Occipital lobe (tissue), 2 donors: Measurements from ENCODE around the gene TLR1. TPM values are rescaled to one million over a fixed set of nuclear protein-coding genes. Genes with fewer than 3 reads are reported as not detected.
"Not testable (repeated sequence)": the region's sequence is repeated elsewhere in the genome, so short reads cannot be mapped to it uniquely, and the experiment has no call there.

ENCODE experiments used
- DNase-seq: peaks from one replicate; lab custom pipeline; 2025; lab: John Stamatoyannopoulos, UW
- total RNA-seq: library from RNA; depleted of rRNA; stranded (reverse); fragments of >200 nt; gene quantifications from one replicate; pipeline ENCODE4 v1.2.3, GENCODE V29; 2014

Gene TLR1
- total RNA-seq, 1 donor from 2014 or later = 10.5 TPM

DNA sequence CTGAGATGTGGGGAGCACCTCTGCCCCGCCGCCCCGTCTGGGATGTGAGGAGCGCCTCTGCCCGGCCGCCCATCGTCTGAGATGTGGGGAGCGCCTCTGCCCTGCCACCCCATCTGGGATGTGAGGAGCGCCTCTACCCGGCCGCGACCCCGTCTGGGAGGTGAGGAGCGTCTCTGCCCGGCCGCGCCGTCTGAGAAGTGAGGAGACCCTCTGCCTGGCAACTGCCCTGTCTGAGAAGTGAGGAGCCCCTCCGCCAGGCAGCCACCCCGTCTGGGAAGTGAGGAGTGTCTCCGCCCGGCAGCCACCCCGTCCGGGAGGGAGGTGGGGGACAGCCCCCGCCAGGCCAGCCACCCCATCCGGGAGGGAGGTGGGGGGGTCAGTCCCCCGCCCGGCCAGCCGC lies 2.9 kb upstream of the TLR1 start:
- DNase-seq = not testable (repeated sequence)

DNA sequence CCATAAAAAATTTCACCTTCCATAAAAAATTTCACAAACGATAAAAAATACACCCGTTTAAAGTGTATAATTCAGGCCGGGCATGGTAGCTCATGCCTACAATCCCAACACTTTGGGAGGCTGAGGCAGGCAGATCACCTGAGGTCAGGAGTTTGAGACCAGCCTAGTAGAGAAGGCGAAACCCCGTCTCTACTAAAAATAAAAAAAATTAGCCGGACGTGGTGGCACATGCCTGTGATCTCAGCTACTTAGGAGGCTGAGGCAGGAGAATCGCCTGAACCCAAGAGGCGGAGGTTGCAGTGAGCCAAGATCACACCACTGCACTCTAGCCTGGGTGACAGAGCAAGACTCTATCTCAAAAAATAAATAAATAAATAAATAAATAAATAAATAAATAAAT lies 1.7 kb upstream of the TLR1 start:
- not testable (repeated sequence) for DNase-seq

DNA sequence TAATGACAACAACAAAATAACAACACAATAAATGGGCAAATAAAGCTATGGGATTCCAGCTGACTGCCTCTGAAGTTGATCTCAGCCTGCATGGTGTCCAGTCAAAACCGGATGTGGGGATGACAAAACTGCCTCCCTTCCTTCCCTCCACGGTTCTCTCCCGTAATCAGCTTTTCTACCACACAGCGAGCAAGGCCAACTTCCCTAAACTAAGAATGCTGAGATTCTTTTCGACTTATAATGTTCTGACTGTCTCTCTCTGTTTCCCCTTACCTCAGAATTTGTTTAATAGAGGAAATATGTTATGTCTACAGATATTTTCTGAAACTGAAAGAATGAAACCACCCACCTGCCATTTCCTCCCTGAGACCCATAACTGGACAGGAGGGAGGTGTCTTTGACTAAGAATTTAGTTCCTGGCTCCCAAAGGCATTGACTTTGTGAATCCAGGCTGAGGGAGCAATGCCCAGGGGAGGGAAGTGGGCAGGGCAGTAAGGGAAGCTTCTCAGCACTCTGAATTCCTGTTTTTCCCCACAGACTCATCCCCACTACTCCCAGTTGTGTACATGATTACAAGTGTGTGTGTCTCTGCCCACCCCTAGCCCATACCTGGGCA lies 1.0 kb upstream of the TLR1 start:
- DNase-seq = no peak

DNA sequence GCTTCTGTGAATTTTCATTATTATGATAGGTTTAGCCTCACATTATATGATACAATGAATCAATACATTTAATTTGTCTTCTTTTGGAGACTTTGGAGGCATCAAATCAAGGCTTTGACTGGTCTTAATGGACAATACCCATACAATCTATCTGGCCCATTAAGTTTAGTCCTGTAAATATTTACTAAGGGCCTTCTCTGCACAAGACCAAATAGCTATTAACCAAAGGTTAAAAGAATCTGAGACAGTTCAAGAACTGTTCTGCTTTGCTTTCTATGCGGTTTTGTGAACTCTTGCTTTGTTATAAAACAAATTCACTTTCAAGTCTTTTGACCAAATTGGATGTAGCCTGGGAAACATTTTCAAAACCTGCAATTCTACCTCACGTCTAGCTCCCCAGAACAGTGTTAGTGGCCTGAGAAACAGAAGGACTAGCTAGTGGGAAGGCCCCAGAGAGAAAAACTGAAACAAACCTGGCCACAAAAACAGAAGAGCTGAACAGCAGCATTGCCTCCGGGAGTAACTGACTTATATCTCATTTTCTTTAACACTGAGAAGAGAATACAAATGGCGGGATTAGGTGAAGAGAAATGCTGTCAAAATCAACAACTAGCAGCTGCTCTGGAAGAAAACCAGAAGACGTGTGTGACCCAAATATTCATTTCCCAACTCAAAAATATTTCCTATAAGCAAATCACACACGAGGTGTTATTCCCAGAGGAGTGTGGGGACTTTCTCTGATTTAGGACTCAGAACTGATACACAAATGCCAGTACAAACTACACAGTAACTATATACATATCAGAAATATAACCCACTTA lies 548 bp downstream of the TLR1 start:
- DNase-seq = no peak

DNA sequence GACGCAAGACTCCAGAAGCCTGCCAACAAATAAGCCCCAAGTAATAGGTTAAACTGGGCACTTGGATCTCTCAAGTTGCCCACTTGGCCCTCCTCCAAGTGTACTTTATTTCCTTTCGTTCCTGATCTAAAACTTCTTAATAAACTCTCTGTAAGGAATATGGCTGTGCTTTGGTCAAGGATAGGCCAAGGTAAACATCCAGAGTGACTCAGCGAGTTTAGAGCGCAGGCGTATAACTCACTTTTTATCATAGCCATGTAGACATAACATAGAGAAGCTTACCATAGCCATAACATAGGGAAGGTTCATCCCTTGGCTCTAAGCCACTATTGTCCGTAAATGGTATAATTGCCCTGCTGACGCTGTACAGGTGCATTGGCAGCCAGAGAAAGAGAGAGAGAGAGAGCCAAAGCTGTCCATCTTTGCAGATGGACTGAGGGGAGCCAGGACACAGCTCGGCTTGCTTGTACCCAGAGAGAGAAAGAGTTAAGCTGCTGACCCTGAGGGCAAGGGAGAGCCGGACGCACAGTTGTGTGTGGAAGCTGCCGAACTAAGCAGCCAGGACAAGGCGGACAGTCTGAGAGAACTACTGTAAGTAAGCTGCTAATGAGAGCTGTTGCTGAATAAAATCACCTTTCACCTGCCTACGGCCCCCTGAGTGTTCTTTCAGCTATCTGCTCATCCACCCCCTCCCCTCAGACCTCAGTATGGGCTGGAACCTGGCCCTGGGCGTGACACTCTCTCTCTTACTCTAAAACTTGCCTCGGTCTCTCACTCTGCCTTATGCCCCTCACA lies 1.8 kb downstream of the TLR1 start:
- DNase-seq = no peak

DNA sequence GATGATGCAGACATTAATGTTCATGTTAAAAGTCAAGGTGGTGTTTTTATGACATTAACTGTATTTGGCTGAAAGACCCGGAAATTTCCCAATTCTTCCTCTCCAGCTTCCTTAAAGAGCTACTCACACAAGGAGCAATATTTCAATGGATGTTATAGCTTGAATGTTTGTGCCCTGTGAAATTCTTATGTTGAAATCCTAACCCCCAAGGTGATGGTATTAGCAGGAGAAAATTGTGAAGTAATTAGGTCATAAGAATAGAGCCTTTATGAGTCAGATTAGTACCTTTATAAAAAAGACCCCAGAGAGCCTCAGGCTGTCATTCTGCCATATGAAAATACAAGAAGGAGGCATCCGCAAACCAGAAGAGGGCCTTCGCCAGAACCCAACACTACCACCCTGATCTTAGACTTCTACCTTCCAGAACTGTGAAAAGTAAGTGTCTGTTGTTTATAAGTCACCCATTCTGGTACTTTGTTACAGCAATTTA lies 3.6 kb downstream of the TLR1 start:
- no peak for DNase-seq

DNA sequence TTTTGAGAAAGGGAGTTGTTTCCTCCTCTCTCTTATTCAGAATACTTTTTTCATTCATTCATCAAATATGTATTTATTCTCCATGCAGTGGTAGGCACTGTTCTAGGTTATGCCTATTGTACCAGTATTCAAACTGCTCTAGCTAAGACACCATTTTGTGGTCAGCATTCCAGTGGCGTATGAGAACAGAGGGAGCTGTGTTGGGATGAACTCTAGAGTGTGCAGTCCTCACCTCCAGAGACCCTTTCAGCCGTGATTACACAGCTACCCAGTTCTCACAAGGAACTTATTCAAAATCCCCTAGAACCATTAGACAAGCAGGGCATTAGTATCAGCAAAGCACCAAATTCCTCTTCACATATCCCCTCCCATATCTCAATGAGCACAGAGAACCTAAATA lies 4.2 kb downstream of the TLR1 start:
- DNase-seq = no peak

DNA sequence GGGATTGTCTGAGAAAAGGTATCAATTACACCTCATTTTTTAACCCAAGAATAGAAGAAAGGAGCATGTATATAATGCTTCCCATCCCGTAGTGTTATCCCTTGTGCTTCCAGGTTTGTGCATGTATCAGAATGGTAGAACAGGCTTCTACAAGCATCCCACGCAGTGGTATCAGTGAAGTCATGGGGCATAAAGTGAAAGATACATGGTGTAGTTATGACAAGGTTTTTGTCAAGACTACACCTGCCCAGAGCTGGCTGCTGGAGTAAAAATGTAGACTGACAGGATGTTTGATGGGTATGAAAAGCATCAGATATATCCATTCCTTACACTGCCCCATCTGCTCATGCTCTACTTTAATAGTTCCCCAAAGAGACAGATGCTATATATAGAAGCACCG lies 9.5 kb downstream of the TLR1 start:
- DNase-seq = no peak

DNA sequence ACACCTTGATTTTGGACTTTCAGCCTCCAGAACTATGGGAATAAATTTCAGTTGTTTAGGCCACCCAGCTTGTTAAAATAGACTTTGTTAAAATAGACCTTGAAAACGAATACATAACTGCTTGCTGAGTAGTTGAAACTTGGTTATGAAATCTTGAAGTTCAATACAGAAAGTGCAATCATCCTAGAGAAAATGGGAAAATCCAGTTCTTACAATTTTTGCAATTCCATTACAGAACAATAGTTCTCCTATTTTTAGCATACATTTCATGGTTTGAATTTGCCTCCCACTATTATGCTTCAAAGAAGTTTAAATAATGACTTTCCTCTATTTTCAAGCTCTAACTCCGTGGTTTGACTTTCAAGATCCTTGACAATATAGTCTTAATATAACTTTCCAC lies 10.5 kb downstream of the TLR1 start:
- no peak for DNase-seq

DNA sequence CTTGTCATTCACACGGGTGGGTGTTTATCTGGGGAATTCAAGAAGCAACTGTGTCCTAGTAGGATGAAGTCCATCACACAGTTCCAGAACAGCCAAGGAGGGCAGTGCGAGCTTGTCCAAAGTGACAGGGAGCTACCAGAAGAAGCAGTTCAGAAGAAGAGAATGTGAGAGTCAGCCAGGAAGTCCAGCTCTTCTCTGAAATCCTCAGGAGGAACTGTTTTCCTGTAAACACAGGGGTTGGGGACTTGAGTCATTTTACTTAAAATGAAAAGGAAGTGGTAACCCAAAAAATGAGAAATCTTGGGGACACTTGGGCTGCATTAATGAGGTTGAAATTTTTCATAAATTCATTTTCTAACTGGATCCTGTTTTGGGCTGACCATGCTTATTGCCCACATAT lies 13.6 kb downstream of the TLR1 start:
- DNase-seq = no peak

DNA sequence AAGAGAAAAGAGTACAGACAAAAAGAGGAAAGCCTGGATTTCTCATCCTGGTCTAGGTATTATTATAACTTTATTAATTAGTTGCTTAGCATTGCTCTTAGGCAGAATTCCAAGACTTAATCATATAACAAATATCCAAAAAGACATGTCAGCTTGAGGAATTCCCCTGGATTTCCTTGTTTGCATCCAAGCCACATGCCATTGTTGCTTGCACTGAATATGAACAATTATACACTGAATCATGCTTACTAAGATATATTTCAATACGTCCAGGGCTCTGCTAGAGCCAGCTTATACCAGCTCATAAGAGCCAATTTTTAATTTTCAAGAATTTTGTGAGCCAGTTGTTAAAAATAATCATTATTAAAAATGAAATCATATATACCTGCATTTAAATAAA lies 16.3 kb downstream of the TLR1 start:
- DNase-seq = no peak

DNA sequence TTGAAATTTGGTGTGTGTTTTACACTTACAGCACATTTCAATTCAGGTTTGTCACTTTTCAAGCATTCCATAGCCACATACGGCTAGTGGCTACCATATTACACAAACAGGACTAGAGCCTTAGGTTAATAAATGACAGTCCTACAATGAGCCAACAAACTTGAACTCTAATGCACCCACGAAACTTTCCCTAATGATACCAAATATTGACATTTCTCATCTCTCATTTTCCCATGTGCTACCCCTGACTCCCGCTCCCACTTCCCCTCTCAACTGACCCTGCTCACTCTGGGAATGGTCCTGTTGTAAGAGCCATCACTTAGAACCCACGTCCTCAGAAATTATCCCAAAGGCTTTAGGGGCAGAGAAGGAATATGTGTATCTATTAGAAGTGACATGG lies 16.9 kb downstream of the TLR1 start:
- DNase-seq = no peak

DNA sequence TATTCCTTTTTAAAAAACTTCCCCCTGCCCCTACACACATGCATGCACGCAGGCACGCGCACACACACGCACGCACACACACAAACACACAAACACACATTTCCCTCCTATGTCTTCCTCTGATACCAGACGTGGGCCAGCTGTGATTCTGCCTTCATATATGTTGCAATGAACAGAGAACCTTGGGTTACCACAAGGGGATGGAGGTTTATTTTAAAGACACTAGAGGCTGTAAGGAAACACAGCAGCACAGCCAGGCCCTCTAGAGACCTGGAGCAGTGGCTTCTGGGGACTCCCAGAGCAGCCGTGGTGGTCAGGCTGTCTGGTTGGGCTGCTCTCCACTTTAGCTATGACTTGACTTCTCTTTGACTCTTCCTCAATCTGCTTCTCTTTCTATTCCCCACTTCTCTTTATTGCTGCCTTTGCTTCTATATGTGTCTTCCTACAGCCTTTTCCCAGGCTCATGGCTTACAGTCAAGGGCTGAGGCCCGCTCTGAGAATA lies 18.6 kb downstream of the TLR1 start:
- DNase-seq = no peak

DNA sequence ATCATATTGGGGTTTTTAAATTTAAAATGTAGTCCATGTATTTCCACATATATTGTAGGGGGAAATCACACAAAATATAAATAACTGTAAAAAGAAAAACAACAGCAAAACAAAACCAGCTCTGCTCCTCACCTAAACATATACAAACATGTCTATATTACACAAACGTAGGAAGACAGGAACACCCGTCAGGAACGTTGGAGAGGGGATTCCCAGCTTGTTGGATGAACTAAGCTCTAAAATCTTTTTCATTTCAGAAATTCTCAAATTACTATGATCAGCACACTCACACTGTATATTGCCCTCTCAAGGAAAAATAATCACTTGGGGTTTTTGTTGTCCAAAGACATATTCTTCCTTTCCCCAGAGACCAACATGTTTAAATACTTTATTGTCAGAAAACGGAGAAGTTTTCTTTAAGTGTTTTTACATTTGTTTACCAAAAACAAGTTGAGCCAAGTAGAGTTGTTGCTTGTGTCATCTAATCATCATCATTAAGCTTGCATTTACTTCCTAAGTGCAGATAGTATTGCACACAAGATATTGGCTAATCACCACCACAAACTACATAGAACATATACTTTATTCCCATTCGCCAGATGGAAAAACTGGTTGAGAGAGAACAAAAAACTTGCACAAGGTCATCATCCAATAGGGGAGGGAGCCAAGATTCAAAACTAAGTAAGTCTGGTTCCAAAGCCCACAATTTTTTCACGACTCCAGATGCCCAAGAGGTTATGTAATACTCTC lies 19.4 kb downstream of the TLR1 start:
- no peak for DNase-seq

DNA sequence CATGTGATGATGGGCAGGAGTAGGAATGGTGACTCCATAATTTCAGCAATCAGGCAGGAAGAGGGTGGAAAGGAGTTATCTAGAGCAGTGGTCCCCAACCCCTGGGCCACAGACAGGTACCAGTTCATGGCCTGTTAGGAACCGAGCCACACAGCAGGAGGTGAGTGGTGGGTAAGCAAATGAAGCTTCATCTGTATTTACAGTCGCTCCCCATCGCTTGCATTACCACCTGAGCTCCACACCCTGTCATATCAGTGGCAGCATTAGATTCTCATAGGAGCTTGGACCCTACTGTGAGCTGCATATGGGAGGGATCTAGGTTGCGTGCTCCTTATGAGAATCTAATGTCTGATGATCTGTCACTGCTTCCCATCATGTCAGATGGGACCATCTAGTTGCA lies 20.4 kb downstream of the TLR1 start:
- no peak for DNase-seq

DNA sequence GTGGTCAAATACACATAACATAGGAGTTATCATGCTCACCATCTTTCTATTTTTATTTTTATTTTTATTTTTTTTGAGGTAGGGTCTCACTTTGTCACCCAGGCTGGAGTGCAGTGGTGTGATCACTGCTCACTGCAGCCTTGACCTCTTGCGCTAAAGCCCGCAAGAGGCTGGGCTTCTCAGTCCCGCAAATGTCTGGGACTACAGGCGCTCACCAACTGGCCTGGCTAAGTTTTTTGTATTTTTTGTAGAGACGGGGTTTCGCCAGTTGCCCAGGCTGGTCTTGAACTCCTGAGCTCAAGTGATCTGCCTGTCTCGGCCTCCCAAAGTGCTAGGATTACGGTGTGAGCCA lies 21.5 kb downstream of the TLR1 start:
- no peak for DNase-seq

DNA sequence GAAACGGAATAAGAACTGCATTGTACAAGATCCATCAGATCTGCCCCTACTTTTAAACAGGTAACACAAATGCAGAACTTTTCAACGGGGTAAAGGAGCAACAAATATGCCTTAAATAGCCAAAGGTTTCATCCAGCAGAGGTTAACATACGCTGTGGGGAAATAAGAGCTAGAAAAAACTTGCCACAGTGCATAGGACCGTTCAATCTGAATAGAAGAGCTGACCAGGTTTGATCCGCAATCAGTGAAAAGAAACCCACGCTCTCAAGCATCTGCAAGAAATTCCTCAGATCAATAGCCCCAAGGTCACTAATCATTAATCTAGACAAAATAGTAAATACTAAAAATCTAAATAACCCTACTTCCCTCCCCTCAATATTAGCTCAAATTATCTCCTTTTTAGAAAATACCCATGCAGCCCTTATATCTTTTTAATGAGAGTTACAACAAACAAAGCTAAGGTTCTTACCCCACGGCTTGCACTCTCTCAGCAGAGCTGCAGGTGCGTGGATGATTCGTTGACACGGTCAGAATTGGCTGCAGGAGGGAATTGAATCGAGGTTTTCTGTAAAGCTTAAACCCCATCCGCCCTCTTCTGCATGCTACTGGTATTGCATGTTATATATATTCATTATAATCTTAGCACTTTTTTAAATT lies 22.0 kb downstream of the TLR1 start, which contains the start of gene TLR10:
TLR10 (minus strand) TSS at position 539 of the 657 bp plus-strand sequence. CDS start 7,400 bp downstream, outside the sequence.
- DNase-seq = no peak

DNA sequence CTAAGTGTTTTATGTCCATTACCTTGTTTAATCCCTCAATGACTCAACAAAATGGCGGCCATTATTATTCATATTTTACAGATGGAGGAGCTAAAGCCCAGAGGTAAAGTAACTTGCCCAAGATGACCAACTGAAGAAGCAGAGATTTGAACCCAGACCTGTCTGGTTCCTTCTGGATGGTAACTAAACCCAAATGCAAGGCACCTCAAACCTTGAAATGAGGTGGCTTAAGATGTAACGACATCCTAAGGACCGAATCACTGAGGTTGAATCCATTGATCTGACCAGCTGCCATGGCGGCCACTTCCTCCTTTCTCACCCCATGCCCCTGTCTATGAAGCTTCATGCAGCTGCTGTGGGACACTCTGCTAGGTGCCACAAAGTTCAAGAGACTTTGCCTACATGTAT lies 22.7 kb downstream of the TLR1 start:
- no peak for DNase-seq

DNA sequence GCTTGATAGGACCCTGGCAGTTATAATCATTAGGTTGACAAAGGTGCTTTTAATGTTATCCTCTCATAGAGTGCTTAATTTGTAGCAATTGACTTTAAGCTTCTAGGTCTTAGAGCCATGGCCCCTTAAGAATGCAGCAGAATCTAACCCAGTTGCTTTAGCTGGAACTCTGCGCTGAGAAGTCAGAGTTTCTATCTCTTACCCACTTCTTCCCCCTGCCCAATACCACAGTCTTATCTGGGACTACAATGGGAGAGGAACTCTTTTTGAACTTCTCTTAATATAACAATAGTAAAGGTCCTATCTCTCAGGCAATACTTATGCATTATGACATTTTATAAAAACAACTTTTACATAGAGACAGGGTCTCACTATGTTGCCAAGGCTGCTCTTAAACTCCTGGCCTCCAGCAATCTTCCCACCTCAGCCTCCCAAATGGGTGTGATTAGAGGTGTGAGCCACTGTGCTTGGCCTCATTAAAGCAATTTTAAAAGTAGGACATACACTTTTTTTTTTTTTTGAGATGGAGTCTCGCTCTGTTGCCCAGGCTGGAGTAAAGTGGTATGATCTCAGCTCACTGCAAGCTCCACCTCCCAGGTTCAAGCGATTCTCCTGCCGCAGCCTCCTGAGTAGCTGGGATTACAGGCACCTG lies 23.6 kb downstream of the TLR1 start:
- no peak for DNase-seq

DNA sequence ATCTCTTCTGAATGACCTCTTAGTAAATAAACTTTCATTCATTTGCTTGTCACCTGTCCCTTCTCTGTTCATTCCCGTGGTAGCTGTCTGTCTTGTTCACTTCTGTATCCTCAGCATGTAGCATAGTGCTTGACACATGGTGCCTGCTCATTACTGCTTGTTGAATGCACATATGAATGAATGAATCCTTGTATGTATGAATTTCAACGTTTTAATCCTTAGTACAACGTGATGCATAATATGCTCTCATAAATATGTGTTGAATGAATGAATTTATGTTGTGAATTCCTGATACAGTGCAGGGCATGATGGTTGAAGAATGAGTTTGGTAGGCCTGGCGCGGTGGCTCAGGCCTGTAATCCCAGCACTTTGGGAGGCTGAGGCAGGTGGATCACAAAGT lies 24.8 kb downstream of the TLR1 start:
- no peak for DNase-seq
